ENCODE measurements around the gene TAF15. TPM values are rescaled to one million over a fixed set of nuclear protein-coding genes. Genes with fewer than 3 reads are reported as not detected.

The TAF15 gene
- total and polyA plus RNA-seq, 12 donors, result 56.1 to 158 (median 130) TPM

DNA sequence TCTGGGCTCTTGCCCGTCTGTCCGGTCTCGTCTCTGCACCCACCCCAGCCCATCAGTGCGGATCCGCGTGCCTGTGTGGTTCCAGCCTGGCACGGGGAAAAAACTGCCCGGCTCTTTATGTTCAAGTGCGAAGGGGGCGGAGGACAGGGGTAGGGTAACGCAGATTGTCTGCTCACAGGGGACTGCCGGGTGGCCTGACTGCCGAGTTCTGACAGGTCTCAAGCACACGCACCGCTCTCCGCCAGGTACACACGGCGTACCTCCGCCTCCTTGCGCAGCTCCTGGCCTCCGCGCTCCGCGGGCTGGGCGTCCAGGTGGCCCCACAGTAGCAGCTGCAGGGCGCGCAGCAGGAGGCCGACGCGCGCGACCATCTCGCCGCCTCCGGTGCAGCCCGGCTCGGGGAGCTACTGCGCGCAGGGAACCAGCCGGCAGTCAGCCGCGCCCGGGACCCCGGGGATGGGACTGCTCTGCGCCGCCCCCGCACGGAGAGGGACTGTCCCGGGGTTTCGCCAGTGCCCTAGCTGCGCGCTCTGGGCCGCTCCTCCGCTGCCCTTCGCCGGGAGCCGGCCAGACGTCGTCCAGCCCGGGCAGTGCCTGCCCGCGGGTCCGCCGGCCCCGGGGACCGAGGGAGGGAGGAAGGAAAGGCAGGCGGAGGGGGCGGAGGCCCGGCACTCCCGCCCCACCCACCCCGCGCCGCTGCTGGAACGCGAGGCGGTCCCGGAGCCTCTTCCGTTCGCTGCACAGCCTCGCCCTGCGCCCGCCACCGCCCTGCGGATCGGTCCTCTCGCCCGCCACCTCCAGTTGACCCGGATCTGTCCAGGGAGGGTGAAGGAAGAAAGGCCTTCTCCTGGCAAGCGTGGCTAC lies 14.0 kb upstream of the TAF15 start, which contains the start of gene MMP28:
Gene MMP28, minus strand, starts transcription at position 635 of the 864 bp plus-strand sequence. Its CDS starts 264 bp downstream, at position 371.
- DNase-seq (peak in 1 of 2 donors; percentile 57), ATAC-seq (peak; percentile 63 to 74 (median 68))
- Histone ChIP-seq H3K27me3 (peaks cover 0 to 64% (median 14%) of the 10 kb centered on the region in 7 donors), H3K27ac (peak within 1 kb of the TSS in 3 of 10 donors; percentile 10 to 49 (median 47)), H3K4me1 (peaks cover 7 to 32% (median 25%) of the 10 kb centered on the region in 9 donors), H3K4me3 (peak within 1 kb of the TSS; percentile 44 to 75 (median 66)), H3K36me3 (no peaks in the 10 kb centered on the region), H3K9me3 (peaks cover 0 to 10% (median 0%) of the 10 kb centered on the region in 11 donors)
- intact Hi-C loops (cut with DNase I), result no loop called here
- TF ChIP-seq, protein P1, sequence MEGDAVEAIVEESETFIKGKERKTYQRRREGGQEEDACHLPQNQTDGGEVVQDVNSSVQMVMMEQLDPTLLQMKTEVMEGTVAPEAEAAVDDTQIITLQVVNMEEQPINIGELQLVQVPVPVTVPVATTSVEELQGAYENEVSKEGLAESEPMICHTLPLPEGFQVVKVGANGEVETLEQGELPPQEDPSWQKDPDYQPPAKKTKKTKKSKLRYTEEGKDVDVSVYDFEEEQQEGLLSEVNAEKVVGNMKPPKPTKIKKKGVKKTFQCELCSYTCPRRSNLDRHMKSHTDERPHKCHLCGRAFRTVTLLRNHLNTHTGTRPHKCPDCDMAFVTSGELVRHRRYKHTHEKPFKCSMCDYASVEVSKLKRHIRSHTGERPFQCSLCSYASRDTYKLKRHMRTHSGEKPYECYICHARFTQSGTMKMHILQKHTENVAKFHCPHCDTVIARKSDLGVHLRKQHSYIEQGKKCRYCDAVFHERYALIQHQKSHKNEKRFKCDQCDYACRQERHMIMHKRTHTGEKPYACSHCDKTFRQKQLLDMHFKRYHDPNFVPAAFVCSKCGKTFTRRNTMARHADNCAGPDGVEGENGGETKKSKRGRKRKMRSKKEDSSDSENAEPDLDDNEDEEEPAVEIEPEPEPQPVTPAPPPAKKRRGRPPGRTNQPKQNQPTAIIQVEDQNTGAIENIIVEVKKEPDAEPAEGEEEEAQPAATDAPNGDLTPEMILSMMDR (IDR thresholded peaks at IDR 0.05), result no peak
- WGBS, 2 donors, result 1% methylated on average over 62 to 89 of the region's 89 CpGs

DNA sequence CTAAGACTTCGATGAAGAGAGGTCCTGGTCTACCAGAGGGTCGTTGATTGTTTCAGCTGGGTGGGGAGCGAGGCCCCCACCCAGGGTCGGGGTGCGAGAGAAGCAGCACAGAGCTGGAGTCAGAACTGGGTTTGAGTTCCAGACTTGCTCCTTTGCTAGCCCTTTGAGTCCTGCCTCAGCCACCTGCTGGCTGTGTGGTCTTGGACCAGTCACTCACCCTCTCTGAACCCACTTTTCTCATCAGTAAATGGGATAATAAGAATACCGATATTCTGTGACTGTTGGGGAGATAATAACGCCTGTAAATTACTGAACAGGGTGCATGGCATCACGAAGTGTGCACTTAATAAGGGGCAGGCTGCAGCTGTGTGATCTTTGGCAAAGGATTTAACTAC lies 13.4 kb upstream of the TAF15 start:
- Histone ChIP-seq H3K27ac (peak overlapping the region in 2 of 10 donors; percentile 10 to 49), H3K9me3 (peaks cover 0 to 10% (median 0%) of the 10 kb centered on the region in 11 donors), H3K27me3 (peaks cover 0 to 64% (median 14%) of the 10 kb centered on the region in 7 donors), H3K36me3 (no peaks in the 10 kb centered on the region), H3K4me3 (peak overlapping the region in 9 of 10 donors; percentile 44 to 75 (median 66)), H3K4me1 (peaks cover 7 to 38% (median 31%) of the 10 kb centered on the region in 9 donors)
- ATAC-seq (no peak), DNase-seq (no peak)
- WGBS, 2 donors, result 40% methylated on average over 8 of the region's 8 CpGs
- intact Hi-C loops (cut with DNase I), result no loop called here
- TF ChIP-seq, protein P1 (IDR thresholded peaks at IDR 0.05), result no peak

DNA sequence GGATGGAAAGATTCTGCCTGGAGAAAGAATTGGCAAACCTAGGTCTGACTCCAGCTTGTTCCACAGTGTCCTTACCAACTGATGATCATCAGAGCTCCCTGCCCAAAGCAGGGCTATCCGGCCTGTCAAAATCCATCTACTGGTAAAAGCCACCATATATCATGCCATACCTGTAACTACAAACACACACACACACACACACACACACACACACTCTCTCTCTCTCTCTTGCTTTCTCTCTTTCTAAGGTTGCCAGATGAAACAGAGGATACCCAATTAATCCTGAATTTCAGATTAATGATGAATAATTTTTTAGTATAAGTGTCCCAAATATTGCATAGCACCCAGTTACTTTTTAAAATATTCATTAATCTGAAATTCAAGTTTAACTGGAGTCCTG lies 12.3 kb upstream of the TAF15 start:
- no peak overlapping the region for H3K27ac ChIP-seq
- intact Hi-C loops (cut with DNase I), result no loop called here
- H3K9me3 ChIP-seq, result peaks cover 0 to 6% (median 0%) of the 10 kb centered on the region in 11 donors
- H3K36me3 ChIP-seq, result no peaks in the 10 kb centered on the region
- 97 to 100% methylated on average over 1 of the region's 1 CpG for WGBS, 2 donors
- no peak overlapping the region for H3K4me3 ChIP-seq
- peaks cover 7 to 49% (median 42%) of the 10 kb centered on the region in 9 donors for H3K4me1 ChIP-seq
- DNase-seq (no peak), ATAC-seq (no peak)
- TF ChIP-seq, protein P1 (IDR thresholded peaks at IDR 0.05), result no peak
- H3K27me3 ChIP-seq, result peaks cover 0 to 64% (median 14%) of the 10 kb centered on the region in 7 donors

DNA sequence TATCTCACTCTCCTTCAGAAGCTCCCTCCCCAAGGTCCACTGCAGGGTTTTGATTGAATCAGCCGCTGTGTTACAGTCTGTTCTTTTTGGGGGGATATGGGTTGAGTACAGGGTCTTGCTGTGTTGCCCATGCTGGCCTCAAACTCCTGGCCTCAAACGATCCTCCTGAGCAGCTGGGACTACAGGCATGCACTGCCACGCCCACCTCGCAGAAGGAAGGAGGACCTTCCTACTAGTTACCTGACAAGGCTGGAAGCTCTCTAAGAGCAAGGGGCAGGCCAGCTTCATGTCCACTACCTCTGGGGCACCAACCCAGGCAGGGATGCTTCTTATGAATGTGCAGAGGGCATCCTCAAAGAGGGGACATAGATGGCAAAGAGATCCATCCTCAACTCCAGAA lies 11.9 kb upstream of the TAF15 start:
- TF ChIP-seq, protein P1 (IDR thresholded peaks at IDR 0.05), result no peak
- no peaks in the 10 kb centered on the region for H3K36me3 ChIP-seq
- WGBS, 2 donors, result 76 to 83% methylated on average over 4 of the region's 4 CpGs
- DNase-seq (no peak), ATAC-seq (no peak)
- peaks cover 0 to 64% (median 14%) of the 10 kb centered on the region in 7 donors for H3K27me3 ChIP-seq
- H3K4me3 ChIP-seq, result no peak overlapping the region
- intact Hi-C loops (cut with DNase I), result no loop called here
- no peak overlapping the region for H3K27ac ChIP-seq
- peaks cover 0 to 1% (median 0%) of the 10 kb centered on the region in 11 donors for H3K9me3 ChIP-seq
- peaks cover 7 to 53% (median 46%) of the 10 kb centered on the region in 9 donors for H3K4me1 ChIP-seq

Measured in heart right ventricle (tissue), 16 donors.